ENCODE results near the gene PLEKHG2.

PLEKHG2 gene

DNA sequence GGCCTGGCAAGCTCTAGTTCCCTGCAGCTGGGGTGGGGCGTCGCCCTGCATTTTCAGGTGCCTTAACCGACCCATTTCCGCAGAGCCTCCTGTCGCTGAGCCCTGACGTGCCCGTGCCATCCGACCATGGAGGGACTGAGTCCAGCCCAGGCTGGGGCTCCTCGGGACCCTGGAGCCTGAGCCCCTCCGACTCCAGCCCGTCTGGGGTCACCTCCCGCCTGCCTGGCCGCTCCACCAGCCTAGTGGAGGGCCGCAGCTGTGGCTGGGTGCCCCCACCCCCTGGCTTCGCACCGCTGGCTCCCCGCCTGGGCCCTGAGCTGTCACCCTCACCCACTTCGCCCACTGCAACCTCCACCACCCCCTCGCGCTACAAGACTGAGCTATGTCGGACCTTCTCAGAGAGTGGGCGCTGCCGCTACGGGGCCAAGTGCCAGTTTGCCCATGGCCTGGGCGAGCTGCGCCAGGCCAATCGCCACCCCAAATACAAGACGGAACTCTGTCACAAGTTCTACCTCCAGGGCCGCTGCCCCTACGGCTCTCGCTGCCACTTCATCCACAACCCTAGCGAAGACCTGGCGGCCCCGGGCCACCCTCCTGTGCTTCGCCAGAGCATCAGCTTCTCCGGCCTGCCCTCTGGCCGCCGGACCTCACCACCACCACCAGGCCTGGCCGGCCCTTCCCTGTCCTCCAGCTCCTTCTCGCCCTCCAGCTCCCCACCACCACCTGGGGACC lies 4.6 kb upstream of the PLEKHG2 start:
- Histone ChIP-seq H3K9ac (ENCODE audit: low read depth, low read length, poor library complexity) (no peak overlapping the region), H4K8ac (ENCODE audit: low read depth, low read length) (peak overlapping the region; percentile 31), H3K18ac (ENCODE audit: low read length) (peak overlapping the region; percentile 81), H3K27ac (replicated peaks; ENCODE audit: low read length) (no peak overlapping the region), H2BK15ac (ENCODE audit: low read length) (peak overlapping the region; percentile 27), H2BK5ac (ENCODE audit: low read length) (no peak overlapping the region), H2BK120ac (ENCODE audit: low read depth, low read length) (no peak overlapping the region), H4K91ac (ENCODE audit: low read depth, low read length, poor library complexity) (no peak overlapping the region), H3K4ac (ENCODE audit: low read length) (peak overlapping the region; percentile 27), H3K36me3 (replicated peaks in 1 of 2; ENCODE audit: control insufficient read depth in 2 of 2, insufficient read depth in 2 of 2, low read length in 2 of 2) (peaks cover 0 to 6% of the 10 kb centered on the region in 2 donors), H3K27me3 (ENCODE audit: control insufficient read depth in 3 of 3, insufficient read depth in 3 of 3, low read depth in 1 of 3, low read length in 3 of 3) (peaks cover 0 to 24% (median 0%) of the 10 kb centered on the region in 3 experiments), H3K14ac (ENCODE audit: low read length) (no peak overlapping the region), H3K4me2 (ENCODE audit: insufficient read depth, low read length, poor library complexity, severe bottlenecking) (peak overlapping the region; percentile 99), H2AK5ac (ENCODE audit: low read depth, low read length) (peak overlapping the region; percentile 97), H2AFZ (ENCODE audit: low read length) (no peak overlapping the region), H3K79me1 (ENCODE audit: low read depth, low read length) (no peaks in the 10 kb centered on the region), H3K4me1 (ENCODE audit: control insufficient read depth in 2 of 2, insufficient read depth in 1 of 2, low read depth in 1 of 2, low read length in 2 of 2) (peaks cover 19 to 31% of the 10 kb centered on the region in 2 donors), H3K9me3 (replicated peaks in 1 of 2; ENCODE audit: control insufficient read depth in 2 of 2, insufficient read depth in 1 of 2, low read depth in 1 of 2, low read length in 2 of 2) (no peaks in the 10 kb centered on the region), H2BK12ac (ENCODE audit: low read length) (peak overlapping the region; percentile 1), H3K4me3 (ENCODE audit: low read length in 2 of 2) (peak overlapping the region; percentile 59 to 91), H3K23ac (ENCODE audit: low read depth, low read length, poor library complexity) (peak overlapping the region; percentile 1)
- no CpG with 5 or more reads among the region's 40 CpGs for WGBS, 2 donors (ENCODE audit: extremely low coverage in 2 of 2, insufficient read length in 2 of 2, insufficient replicate concordance in 1 of 2)
- DNase-seq (ENCODE audit: low spot score), result no peak

DNA sequence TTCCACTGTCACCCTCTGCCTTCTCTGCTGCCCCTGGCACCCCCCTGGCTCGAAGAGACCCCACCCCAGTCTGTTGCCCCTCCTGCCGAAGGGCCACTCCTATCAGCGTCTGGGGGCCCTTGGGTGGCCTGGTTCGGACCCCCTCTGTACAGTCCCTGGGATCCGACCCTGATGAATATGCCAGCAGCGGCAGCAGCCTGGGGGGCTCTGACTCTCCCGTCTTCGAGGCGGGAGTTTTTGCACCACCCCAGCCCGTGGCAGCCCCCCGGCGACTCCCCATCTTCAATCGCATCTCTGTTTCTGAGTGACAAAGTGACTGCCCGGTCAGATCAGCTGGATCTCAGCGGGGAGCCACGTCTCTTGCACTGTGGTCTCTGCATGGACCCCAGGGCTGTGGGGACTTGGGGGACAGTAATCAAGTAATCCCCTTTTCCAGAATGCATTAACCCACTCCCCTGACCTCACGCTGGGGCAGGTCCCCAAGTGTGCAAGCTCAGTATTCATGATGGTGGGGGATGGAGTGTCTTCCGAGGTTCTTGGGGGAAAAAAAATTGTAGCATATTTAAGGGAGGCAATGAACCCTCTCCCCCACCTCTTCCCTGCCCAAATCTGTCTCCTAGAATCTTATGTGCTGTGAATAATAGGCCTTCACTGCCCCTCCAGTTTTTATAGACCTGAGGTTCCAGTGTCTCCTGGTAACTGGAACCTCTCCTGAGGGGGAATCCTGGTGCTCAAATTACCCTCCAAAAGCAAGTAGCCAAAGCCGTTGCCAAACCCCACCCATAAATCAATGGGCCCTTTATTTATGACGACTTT lies 3.9 kb upstream of the PLEKHG2 start:
- H3K9ac ChIP-seq (ENCODE audit: low read depth, low read length, poor library complexity), result no peak overlapping the region
- peaks cover 0 to 24% (median 0%) of the 10 kb centered on the region in 3 experiments for H3K27me3 ChIP-seq (ENCODE audit: control insufficient read depth in 3 of 3, insufficient read depth in 3 of 3, low read depth in 1 of 3, low read length in 3 of 3)
- no peak overlapping the region for H3K4me3 ChIP-seq (ENCODE audit: low read length in 2 of 2)
- no peak overlapping the region for H4K91ac ChIP-seq (ENCODE audit: low read depth, low read length, poor library complexity)
- H3K4me2 ChIP-seq (ENCODE audit: insufficient read depth, low read length, poor library complexity, severe bottlenecking), result no peak overlapping the region
- no peaks in the 10 kb centered on the region for H3K79me1 ChIP-seq (ENCODE audit: low read depth, low read length)
- no CpG with 5 or more reads among the region's 20 CpGs for WGBS, 2 donors (ENCODE audit: extremely low coverage in 2 of 2, insufficient read length in 2 of 2, insufficient replicate concordance in 1 of 2)
- peak overlapping the region; percentile 27 for H3K4ac ChIP-seq (ENCODE audit: low read length)
- H2AFZ ChIP-seq (ENCODE audit: low read length), result no peak overlapping the region
- H4K8ac ChIP-seq (ENCODE audit: low read depth, low read length), result no peak overlapping the region
- H3K27ac ChIP-seq (replicated peaks; ENCODE audit: low read length), result no peak overlapping the region
- no peaks in the 10 kb centered on the region for H3K9me3 ChIP-seq (replicated peaks in 1 of 2; ENCODE audit: control insufficient read depth in 2 of 2, insufficient read depth in 1 of 2, low read depth in 1 of 2, low read length in 2 of 2)
- peaks cover 0 to 6% of the 10 kb centered on the region in 2 donors for H3K36me3 ChIP-seq (replicated peaks in 1 of 2; ENCODE audit: control insufficient read depth in 2 of 2, insufficient read depth in 2 of 2, low read length in 2 of 2)
- H3K23ac ChIP-seq (ENCODE audit: low read depth, low read length, poor library complexity), result no peak overlapping the region
- H2BK12ac ChIP-seq (ENCODE audit: low read length), result no peak overlapping the region
- peak overlapping the region; percentile 40 for H2AK5ac ChIP-seq (ENCODE audit: low read depth, low read length)
- no peak overlapping the region for H2BK5ac ChIP-seq (ENCODE audit: low read length)
- peak overlapping the region; percentile 81 for H3K18ac ChIP-seq (ENCODE audit: low read length)
- H2BK120ac ChIP-seq (ENCODE audit: low read depth, low read length), result no peak overlapping the region
- DNase-seq (ENCODE audit: low spot score), result no peak
- H2BK15ac ChIP-seq (ENCODE audit: low read length), result peak overlapping the region; percentile 27
- H3K4me1 ChIP-seq (ENCODE audit: control insufficient read depth in 2 of 2, insufficient read depth in 1 of 2, low read depth in 1 of 2, low read length in 2 of 2), result peaks cover 18 to 31% of the 10 kb centered on the region in 2 donors
- H3K14ac ChIP-seq (ENCODE audit: low read length), result no peak overlapping the region

DNA sequence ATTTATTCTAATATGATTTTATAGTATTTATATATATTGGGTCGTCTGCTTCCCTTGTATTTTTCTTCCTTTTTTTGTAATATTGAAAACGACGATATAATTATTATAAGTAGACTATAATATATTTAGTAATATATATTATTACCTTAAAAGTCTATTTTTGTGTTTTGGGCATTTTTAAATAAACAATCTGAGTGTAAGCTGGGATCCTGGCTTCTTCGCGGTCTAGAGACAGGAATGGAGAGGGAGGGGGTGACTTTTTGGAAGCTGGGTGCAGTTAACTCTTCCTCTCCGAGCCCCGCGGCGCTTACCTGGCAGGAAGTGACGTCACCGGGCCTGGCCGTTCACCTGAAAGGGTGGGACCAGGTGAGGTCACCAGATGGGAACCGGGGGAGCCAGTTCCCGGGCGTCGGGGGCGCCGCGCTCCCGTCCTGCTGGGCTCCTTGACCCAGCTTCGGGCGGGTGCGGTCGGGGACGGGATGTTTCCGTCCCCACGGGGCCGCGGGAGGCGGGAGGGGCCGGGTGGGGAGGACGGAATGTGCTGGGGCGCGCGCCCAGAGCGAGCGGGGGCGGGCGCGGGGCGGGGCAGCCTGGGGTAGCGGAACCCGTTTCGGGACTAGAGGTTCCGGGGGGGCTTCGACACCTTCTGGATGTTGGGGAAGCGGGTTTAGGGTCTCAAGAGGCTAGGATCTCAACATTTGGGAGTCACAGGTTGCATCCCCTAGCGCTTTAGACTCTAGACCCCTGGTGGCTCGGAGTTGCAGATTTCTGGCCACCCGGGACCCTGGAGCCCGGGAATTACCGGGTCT lies 3.1 kb upstream of the PLEKHG2 start:
- no peak overlapping the region for H4K91ac ChIP-seq (ENCODE audit: low read depth, low read length, poor library complexity)
- H3K79me1 ChIP-seq (ENCODE audit: low read depth, low read length), result peaks cover 6% of the 10 kb centered on the region
- peak overlapping the region; percentile 51 for H2BK120ac ChIP-seq (ENCODE audit: low read depth, low read length)
- H3K27ac ChIP-seq (replicated peaks; ENCODE audit: low read length), result no peak overlapping the region
- WGBS, 2 donors (ENCODE audit: extremely low coverage in 2 of 2, insufficient read length in 2 of 2, insufficient replicate concordance in 1 of 2), result no CpG with 5 or more reads among the region's 52 CpGs
- peaks cover 0 to 24% (median 0%) of the 10 kb centered on the region in 3 experiments for H3K27me3 ChIP-seq (ENCODE audit: control insufficient read depth in 3 of 3, insufficient read depth in 3 of 3, low read depth in 1 of 3, low read length in 3 of 3)
- no peak for DNase-seq (ENCODE audit: low spot score)
- no peak overlapping the region for H2BK5ac ChIP-seq (ENCODE audit: low read length)
- H4K8ac ChIP-seq (ENCODE audit: low read depth, low read length), result peak overlapping the region; percentile 54
- peak overlapping the region; percentile 50 for H2AFZ ChIP-seq (ENCODE audit: low read length)
- H3K4me2 ChIP-seq (ENCODE audit: insufficient read depth, low read length, poor library complexity, severe bottlenecking), result peak overlapping the region; percentile 84
- H3K23ac ChIP-seq (ENCODE audit: low read depth, low read length, poor library complexity), result peak overlapping the region; percentile 86
- no peak overlapping the region for H3K4ac ChIP-seq (ENCODE audit: low read length)
- H3K4me1 ChIP-seq (ENCODE audit: control insufficient read depth in 2 of 2, insufficient read depth in 1 of 2, low read depth in 1 of 2, low read length in 2 of 2), result peaks cover 18 to 31% of the 10 kb centered on the region in 2 donors
- H2BK12ac ChIP-seq (ENCODE audit: low read length), result peak overlapping the region; percentile 43
- H3K36me3 ChIP-seq (replicated peaks in 1 of 2; ENCODE audit: control insufficient read depth in 2 of 2, insufficient read depth in 2 of 2, low read length in 2 of 2), result peaks cover 0 to 8% of the 10 kb centered on the region in 2 donors
- peak overlapping the region; percentile 56 for H2AK5ac ChIP-seq (ENCODE audit: low read depth, low read length)
- peak overlapping the region in 1 of 2 donors; percentile 79 for H3K4me3 ChIP-seq (ENCODE audit: low read length in 2 of 2)
- H2BK15ac ChIP-seq (ENCODE audit: low read length), result peak overlapping the region; percentile 89
- peak overlapping the region; percentile 67 for H3K9ac ChIP-seq (ENCODE audit: low read depth, low read length, poor library complexity)
- H3K14ac ChIP-seq (ENCODE audit: low read length), result no peak overlapping the region
- peak overlapping the region; percentile 96 for H3K18ac ChIP-seq (ENCODE audit: low read length)
- no peaks in the 10 kb centered on the region for H3K9me3 ChIP-seq (replicated peaks in 1 of 2; ENCODE audit: control insufficient read depth in 2 of 2, insufficient read depth in 1 of 2, low read depth in 1 of 2, low read length in 2 of 2)

Measured in neuronal stem cell (in vitro differentiated cells).